A549 (cell line): Measurements from ENCODE around the gene GALNT16. TPM values are rescaled to one million over a fixed set of nuclear protein-coding genes. Genes with fewer than 3 reads are reported as not detected.

Source experiments
- ATAC-seq, 2 experiments: fragments of 200-7000 bp in 1 of 2; fragments of >200 bp in 1 of 2; cut with Nextera tagmentation in 1 of 2; cut with Tn5 transposase in 1 of 2; 3 replicates each; pipeline versions ENCODE4 v1.8.0 to v1.9.1; 2018 to 2020; ENCODE audit warnings: mild to moderate bottlenecking in 1 of 2, moderate library complexity in 1 of 2
- CTCF ChIA-PET: fragments of 300-600 bp; sonication (Branson Sonifier 250); formaldehyde crosslinking; extraction: SDS; loops from one replicate; lab custom pipeline; 2021; ENCODE audit warnings: antibody characterized with exemption, inconsistent platforms; lab: Yijun Ruan, JAX
- POLR2A ChIA-PET: fragments of 350-600 bp; formaldehyde crosslinking; extraction: SDS; loops from one replicate; lab custom pipeline; 2021; ENCODE audit warnings: antibody characterized with exemption, inconsistent platforms; lab: Yijun Ruan, JAX
- DNase-seq, 2 experiments: peaks; one replicate each; pipeline versions ENCODE4 v3.0.0 to v3.0.0-alpha.2; 2011 to 2016; ENCODE audit warnings: low read depth in 1 of 2, low spot score in 1 of 2
- FAIRE-seq: peaks from 2 replicates; lab custom pipeline; 2011; peaks lifted over from hg19 to GRCh38; lab: Jason Lieb, UNC
- H3K27ac ChIP-seq, 2 experiments: fragments of >200 bp; sonication (Bioruptor Twin); formaldehyde crosslinking; 3 replicates each; pipeline ENCODE4 v1.5.1; 2016 to 2017
- H3K4me1 ChIP-seq: fragments of >200 bp; sonication (Bioruptor Twin); formaldehyde crosslinking; 3 replicates; pipeline ENCODE4 v1.6.1; 2016
- H3K4me2 ChIP-seq: fragments of >200 bp; sonication (Bioruptor Twin); formaldehyde crosslinking; 3 replicates; pipeline ENCODE4 v1.6.1; 2016
- H3K4me3 ChIP-seq: fragments of >200 bp; sonication (Bioruptor Twin); formaldehyde crosslinking; 3 replicates; pipeline ENCODE4 v1.5.1; 2016
- H3K9me3 ChIP-seq: fragments of >200 bp; sonication (Bioruptor Twin); formaldehyde crosslinking; 3 replicates; pipeline ENCODE4 v1.6.1; 2016
- ATOH8 ChIP-seq: fragments of 250-450 bp; sonication (Bioruptor Pico); IDR thresholded peaks from 2 replicates; pipeline ENCODE4 v1.5.0; 2020; ENCODE audit warnings: low read depth, mild to moderate bottlenecking, moderate library complexity
- CBX2 ChIP-seq: fragments of 200-600 bp; sonication (generic); IDR thresholded peaks from 2 replicates; pipeline ENCODE4 v1.6.1; 2016; ENCODE audit warnings: low read depth, mild to moderate bottlenecking, borderline replicate concordance
- CBX8 ChIP-seq: fragments of 200-600 bp; sonication (generic); IDR thresholded peaks from 2 replicates; pipeline ENCODE4 v1.6.1; 2016
- CHD2 ChIP-seq: fragments of 150-350 bp; IDR thresholded peaks from 2 replicates; pipeline ENCODE4 v1.6.1; 2014; ENCODE audit warnings: low read length; ENCODE audit not compliant: partially characterized antibody
- CHD4 ChIP-seq: fragments of 200-600 bp; sonication (generic); IDR thresholded peaks from 2 replicates; pipeline ENCODE4 v1.6.1; 2016; ENCODE audit warnings: antibody characterized with exemption, mild to moderate bottlenecking, borderline replicate concordance
- EHMT2 ChIP-seq: fragments of 200-600 bp; sonication (generic); IDR thresholded peaks from 2 replicates; pipeline ENCODE4 v1.6.1; 2016; ENCODE audit warnings: antibody characterized with exemption, low read depth, mild to moderate bottlenecking, moderate library complexity
- EP300 ChIP-seq, 2 experiments: fragments of >200 bp; sonication (Bioruptor Twin); formaldehyde crosslinking; IDR thresholded peaks; 2 replicates in 1 of 2; 3 replicates in 1 of 2; pipeline ENCODE4 v1.6.1; 2016 to 2017
- FOXS1 ChIP-seq: fragments of 250-450 bp; sonication (Bioruptor Pico); IDR thresholded peaks from 2 replicates; pipeline ENCODE4 v1.5.0; 2020; ENCODE audit warnings: mild to moderate bottlenecking, moderate library complexity
- GATA3 ChIP-seq: IDR thresholded peaks from 2 replicates; pipeline ENCODE4 v1.6.1; 2012; ENCODE audit warnings: borderline replicate concordance
- HOXA7 ChIP-seq: fragments of 250-450 bp; sonication (Bioruptor Pico); IDR thresholded peaks from 2 replicates; pipeline ENCODE4 v1.5.0; 2020; ENCODE audit warnings: mild to moderate bottlenecking, moderate library complexity
- KDM1A ChIP-seq: fragments of 200-600 bp; sonication (generic); IDR thresholded peaks from 2 replicates; pipeline ENCODE4 v1.6.1; 2016; ENCODE audit warnings: low read depth, mild to moderate bottlenecking
- MAFK ChIP-seq: fragments of 450-650 bp; IDR thresholded peaks from 2 replicates; pipeline ENCODE4 v1.6.1; 2014; ENCODE audit not compliant: partially characterized antibody
- MAX ChIP-seq: IDR thresholded peaks from 2 replicates; pipeline ENCODE4 v1.6.1; 2012
- MAZ ChIP-seq: fragments of 150-350 bp; IDR thresholded peaks from 2 replicates; pipeline ENCODE4 v1.6.1; 2014; ENCODE audit warnings: antibody characterized with exemption, low read depth, low read length, borderline replicate concordance
- NFE2L2 ChIP-seq: fragments of 150-350 bp; conservative IDR thresholded peaks from 2 replicates; pipeline ENCODE4 v1.6.1; 2014; ENCODE audit warnings: low read length
- NR3C1 ChIP-seq: fragments of >200 bp; sonication (Bioruptor Twin); formaldehyde crosslinking; IDR thresholded peaks from 3 replicates; pipeline ENCODE4 v1.6.1; 2017
- POLR2A ChIP-seq: IDR thresholded peaks from 2 replicates; pipeline ENCODE4 v1.6.1; 2012; ENCODE audit warnings: mild to moderate bottlenecking, low read length
- POLR2AphosphoS2 ChIP-seq: conservative IDR thresholded peaks from 2 replicates; pipeline ENCODE4 v1.6.1; 2012; ENCODE audit warnings: low read length, improper control_type of control experiment, inconsistent platforms
- RARB ChIP-seq: fragments of 250-450 bp; sonication (Bioruptor Pico); IDR thresholded peaks from 2 replicates; pipeline ENCODE4 v1.8.0; 2021; ENCODE audit warnings: mild to moderate bottlenecking, moderate library complexity
- TFCP2L1 ChIP-seq: fragments of 250-450 bp; sonication (Bioruptor Pico); IDR thresholded peaks from 2 replicates; pipeline ENCODE4 v1.5.0; 2021; ENCODE audit warnings: mild to moderate bottlenecking
- TP53 ChIP-seq: fragments of 250-450 bp; sonication (Bioruptor Pico); IDR thresholded peaks from 2 replicates; pipeline ENCODE4 v1.5.0; 2021; ENCODE audit warnings: mild to moderate bottlenecking, moderate library complexity
- USF2 ChIP-seq: fragments of 450-650 bp; IDR thresholded peaks from 2 replicates; pipeline ENCODE4 v1.6.1; 2014; ENCODE audit warnings: antibody characterized with exemption
- WGBS: methylation state at CpG from one replicate; pipeline ENCODE4 v1.1.6; 2017; ENCODE audit errors: missing lambda C conversion rate; 5-methylcytosine and 5-hydroxymethylcytosine counted together
- polyA plus RNA-seq, 4 experiments: library from polyadenylated mRNA; depleted of rRNA in 3 of 4; stranded (reverse); fragments of >200 nt; fragmentation: RNase III in 1 of 4; extraction: RNeasy Plus Mini Kit Qiagen cat#74134 plus additional on column Dnase treatment in 1 of 4; gene quantifications; 2 replicates in 3 of 4; 3 replicates in 1 of 4; pipeline ENCODE4 v1.2.3, GENCODE V29; 2011 to 2017
- TF ChIP-seq, protein P1 (sequence below): fragments of >200 bp; sonication (Bioruptor Twin); formaldehyde crosslinking; IDR thresholded peaks from 3 replicates; pipeline ENCODE4 v1.5.1; 2016
- TF ChIP-seq, protein P2 (sequence below): fragments of 200-600 bp; sonication (generic); IDR thresholded peaks from 2 replicates; pipeline ENCODE4 v1.6.1; 2016; ENCODE audit warnings: antibody characterized with exemption, mild to moderate bottlenecking, moderate library complexity

Gene GALNT16
- polyA plus RNA-seq, 2 of the 4 experiments (the other 2 are of a cell fraction), result 2.8 to 3.4 TPM

GRCh38 chr14:69240527-69241173 lies 19.3 kb upstream of the GALNT16 start:
- TF ChIP-seq RARB (CRISPR knock-in tag) (no peak), POLR2AphosphoS2 (no peak), USF2 (no peak), MAZ (no peak), EHMT2 (no peak), NFE2L2 (no peak), HOXA7 (CRISPR knock-in tag) (no peak)
- TF ChIP-seq, protein P1, sequence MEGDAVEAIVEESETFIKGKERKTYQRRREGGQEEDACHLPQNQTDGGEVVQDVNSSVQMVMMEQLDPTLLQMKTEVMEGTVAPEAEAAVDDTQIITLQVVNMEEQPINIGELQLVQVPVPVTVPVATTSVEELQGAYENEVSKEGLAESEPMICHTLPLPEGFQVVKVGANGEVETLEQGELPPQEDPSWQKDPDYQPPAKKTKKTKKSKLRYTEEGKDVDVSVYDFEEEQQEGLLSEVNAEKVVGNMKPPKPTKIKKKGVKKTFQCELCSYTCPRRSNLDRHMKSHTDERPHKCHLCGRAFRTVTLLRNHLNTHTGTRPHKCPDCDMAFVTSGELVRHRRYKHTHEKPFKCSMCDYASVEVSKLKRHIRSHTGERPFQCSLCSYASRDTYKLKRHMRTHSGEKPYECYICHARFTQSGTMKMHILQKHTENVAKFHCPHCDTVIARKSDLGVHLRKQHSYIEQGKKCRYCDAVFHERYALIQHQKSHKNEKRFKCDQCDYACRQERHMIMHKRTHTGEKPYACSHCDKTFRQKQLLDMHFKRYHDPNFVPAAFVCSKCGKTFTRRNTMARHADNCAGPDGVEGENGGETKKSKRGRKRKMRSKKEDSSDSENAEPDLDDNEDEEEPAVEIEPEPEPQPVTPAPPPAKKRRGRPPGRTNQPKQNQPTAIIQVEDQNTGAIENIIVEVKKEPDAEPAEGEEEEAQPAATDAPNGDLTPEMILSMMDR, result no peak
- FAIRE-seq (no peak), DNase-seq (no peak), ATAC-seq (no peak)
- Histone ChIP-seq H3K4me2 (no peak overlapping the region), H3K27ac (no peak overlapping the region), H3K4me1 (no peaks in the 10 kb centered on the region; the same call in 2 of the 3 replicates), H3K9me3 (no peaks in the 10 kb centered on the region), H3K4me3 (no peak overlapping the region)
- ChIA-PET CTCF (interaction anchor here (0.6 to 6.2 kb wide), 10 partner anchors 13 to 1554 kb away, joined by 3 to 95 read pairs (median 8); no protein-coding TSS in a partner anchor), POLR2A (no interaction called here)
- whole genome bisulfite sequencing, result 85% methylated on average over 11 of the region's 13 CpGs

DNA sequence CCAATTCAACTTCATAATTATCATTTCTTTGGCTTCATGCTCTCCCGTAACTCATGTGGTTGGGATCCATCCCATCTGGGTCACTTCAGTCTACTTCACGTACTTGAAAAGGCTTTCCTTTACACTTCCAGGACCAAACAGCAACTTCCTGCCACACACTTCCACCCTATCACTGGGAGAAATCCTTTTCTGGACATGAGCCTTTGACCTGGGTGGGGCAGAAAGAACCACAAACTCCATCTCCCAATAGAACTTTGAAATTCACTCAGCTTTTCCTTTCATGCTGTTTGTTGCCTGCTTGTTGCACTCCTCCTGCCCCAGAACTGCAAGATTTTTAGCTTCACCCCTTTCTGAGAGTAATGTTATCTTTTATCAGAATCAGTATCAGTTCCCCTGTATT lies 18.4 kb upstream of the GALNT16 start:
- H3K4me1 ChIP-seq, result no peaks in the 10 kb centered on the region; the same call in 2 of the 3 replicates
- TF ChIP-seq TP53 (CRISPR knock-in tag) (no peak), MAFK (no peak), HOXA7 (CRISPR knock-in tag) (no peak), FOXS1 (CRISPR knock-in tag) (no peak), NR3C1 (no peak), CHD4 (no peak), TFCP2L1 (CRISPR knock-in tag) (no peak), EP300 (IDR thresholded peaks at IDR 0.05) (no peak), MAZ (no peak), POLR2A (no peak), EHMT2 (no peak), GATA3 (no peak), ATOH8 (no peak), CHD2 (no peak), CBX8 (no peak), CBX2 (no peak), MAX (no peak), KDM1A (no peak)
- TF ChIP-seq, protein P2, sequence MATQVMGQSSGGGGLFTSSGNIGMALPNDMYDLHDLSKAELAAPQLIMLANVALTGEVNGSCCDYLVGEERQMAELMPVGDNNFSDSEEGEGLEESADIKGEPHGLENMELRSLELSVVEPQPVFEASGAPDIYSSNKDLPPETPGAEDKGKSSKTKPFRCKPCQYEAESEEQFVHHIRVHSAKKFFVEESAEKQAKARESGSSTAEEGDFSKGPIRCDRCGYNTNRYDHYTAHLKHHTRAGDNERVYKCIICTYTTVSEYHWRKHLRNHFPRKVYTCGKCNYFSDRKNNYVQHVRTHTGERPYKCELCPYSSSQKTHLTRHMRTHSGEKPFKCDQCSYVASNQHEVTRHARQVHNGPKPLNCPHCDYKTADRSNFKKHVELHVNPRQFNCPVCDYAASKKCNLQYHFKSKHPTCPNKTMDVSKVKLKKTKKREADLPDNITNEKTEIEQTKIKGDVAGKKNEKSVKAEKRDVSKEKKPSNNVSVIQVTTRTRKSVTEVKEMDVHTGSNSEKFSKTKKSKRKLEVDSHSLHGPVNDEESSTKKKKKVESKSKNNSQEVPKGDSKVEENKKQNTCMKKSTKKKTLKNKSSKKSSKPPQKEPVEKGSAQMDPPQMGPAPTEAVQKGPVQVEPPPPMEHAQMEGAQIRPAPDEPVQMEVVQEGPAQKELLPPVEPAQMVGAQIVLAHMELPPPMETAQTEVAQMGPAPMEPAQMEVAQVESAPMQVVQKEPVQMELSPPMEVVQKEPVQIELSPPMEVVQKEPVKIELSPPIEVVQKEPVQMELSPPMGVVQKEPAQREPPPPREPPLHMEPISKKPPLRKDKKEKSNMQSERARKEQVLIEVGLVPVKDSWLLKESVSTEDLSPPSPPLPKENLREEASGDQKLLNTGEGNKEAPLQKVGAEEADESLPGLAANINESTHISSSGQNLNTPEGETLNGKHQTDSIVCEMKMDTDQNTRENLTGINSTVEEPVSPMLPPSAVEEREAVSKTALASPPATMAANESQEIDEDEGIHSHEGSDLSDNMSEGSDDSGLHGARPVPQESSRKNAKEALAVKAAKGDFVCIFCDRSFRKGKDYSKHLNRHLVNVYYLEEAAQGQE, result no peak
- H3K4me3 ChIP-seq, result no peak overlapping the region
- ChIA-PET CTCF (interaction anchor here (0.5 to 6.2 kb wide), 46 partner anchors 8 to 1555 kb away, joined by 3 to 95 read pairs (median 4); partner anchors contain the start of genes CCDC177 and SUSD6), POLR2A (no interaction called here)
- no peak for FAIRE-seq
- H3K9me3 ChIP-seq, result no peaks in the 10 kb centered on the region
- 81% methylated on average over 2 of the region's 2 CpGs for WGBS
- no peak for ATAC-seq
- no peak overlapping the region for H3K4me2 ChIP-seq
- no peak for DNase-seq
- no peak overlapping the region for H3K27ac ChIP-seq
